GM19023 (cell line): ENCODE measurements around the gene TECPR1.

ENCODE experiments used
- ATAC-seq: cut with Tn5 transposase; IDR thresholded peaks from one replicate; pipeline ENCODE4 v1.9.1; 2021; ENCODE audit warnings: mild to moderate bottlenecking, moderate library complexity; ENCODE audit not compliant: unreplicated experiment

Gene TECPR1

GRCh38 chr7:98170966-98171365 is 81.1 kb downstream of the TECPR1 start:
- no peak for ATAC-seq

DNA sequence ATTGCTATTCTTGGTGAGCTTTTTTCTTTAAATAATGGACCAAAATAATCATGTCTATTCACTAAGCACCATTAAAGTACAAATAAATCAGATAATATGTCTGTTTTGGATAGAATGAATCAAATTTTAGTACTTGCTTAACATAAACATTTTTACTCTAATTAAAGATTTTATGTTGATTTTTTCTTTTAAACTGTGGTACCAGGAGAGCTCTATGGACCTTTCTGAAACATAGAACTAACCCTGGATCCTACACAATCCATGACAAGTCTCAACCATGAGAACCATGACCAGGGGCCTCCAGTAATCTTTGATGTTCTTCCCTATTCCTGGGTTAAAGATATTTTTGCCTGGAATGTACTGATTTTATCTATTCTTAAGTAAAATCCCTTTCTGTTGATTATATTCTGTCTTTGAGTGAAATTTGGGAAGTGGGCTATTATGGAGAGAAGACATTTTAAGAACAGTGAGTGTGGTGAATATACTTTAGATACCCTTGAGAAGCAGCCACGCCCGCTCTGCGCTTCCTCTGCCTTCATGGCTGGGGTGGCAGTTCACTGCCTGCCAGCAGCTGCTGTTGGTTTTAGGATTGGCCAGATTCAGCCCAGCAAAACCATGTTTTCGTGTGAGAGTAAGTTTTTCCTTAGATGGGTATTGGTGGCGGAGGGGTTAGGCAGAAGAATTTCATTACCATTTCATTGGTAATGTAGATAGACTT is 83.0 kb downstream of the TECPR1 start:
- no peak for ATAC-seq

DNA sequence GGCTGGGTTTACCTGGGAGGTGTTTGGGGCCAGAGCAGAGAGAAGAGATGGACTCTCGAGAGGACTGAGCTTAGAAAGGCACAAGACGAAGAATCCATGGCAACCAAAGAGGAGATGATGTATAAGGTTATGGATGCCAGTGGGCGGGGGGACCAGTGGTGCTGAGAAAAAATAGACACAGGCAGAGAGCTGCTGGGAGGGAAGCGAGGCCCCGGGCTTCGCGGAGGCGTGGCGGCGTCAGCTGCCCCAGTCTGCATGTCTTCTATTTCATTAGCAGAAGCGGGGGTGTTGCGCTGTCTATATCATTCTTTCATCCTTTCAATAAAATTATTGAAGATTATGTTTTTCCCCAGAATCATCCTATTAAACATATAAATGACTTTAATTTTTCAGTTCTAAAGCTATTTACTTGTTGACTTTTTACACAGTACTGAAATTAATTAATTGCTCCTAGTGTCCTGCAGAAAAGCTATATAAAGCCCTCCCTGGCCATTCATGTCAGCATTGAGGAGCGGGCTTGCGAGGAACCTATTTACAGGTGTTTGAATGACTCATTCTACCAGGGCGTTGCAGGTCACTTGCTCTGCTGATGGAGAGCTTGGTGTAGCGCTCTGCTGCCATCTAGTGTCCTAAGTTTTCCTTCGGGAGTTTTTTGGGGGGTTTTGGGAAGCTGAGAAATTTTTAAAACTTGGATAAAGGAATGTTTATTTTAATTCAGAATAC is 83.7 kb downstream of the TECPR1 start:
- ATAC-seq: no peak

DNA sequence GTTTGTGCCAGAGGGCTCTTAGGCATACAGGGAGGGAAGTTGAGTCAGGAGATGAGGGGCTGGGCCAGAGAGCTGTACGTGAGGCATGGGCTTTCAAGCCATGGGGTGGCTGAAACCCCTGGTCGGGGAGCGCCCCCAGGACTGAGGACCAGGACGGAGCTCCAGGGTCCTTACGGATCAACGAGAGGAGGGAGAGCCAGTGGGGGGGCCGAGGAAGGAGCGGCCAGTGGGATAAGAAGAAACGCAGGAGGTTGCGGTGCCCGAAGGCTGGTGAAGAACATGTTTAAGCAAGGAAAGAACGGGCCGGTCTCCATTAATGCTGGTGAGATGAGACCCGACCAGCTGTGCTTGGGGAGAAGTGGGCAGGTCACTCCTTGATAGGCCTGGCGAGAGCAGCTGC is 84.4 kb downstream of the TECPR1 start:
- no peak for ATAC-seq

GRCh38 chr7:98166668-98166970 is 85.4 kb downstream of the TECPR1 start:
- no peak for ATAC-seq

DNA sequence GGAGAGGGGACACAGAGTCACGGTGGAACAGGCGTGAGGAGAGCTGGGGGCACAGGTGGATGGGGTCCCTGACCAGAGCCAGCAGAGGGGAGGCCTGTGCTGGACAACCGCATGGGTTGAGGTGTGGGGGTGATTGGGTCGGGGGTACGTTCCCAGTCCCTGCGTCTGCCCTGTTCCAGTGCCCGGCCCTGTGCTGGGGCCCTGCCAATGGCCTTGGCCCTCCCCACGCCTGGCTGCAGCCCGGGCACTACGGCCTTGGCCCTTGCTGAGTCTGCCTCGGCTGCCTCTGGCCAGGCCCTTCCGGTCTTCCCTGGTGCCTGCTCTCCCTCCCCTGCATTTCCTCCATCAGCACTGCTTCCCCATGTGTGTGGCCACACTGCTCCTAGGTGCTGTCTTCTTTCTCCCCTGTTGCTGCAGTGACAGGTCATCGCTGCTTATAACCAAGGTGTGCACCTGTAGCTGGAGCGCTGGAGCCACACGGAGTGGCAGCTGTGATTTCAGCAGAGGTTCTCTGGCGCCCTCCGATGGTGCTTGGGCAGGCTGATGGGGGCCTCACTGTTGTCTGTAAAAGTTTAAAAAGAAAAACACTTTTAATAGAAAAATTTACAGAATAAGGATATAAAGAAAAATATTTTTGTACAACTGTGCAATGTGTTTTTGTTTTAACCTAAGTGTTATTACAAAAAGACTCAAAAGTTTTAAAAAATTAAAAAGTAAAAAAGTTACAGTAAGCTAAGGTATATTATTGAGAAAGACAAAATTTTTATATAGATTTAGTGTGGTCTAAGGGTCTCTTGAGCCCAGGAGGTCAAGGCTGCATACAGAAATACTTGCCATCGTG is 86.0 kb downstream of the TECPR1 start:
- no peak for ATAC-seq
